Peyer's patch (tissue), 4 donors: ENCODE measurements around the gene BTBD6. TPM values are rescaled to one million over a fixed set of nuclear protein-coding genes. Genes with fewer than 3 reads are reported as not detected.

ENCODE experiments used
- DNase-seq, 3 donors: peaks; one replicate each; pipeline ENCODE4 v3.0.0-alpha.2; 2017 to 2019
- H3K27ac ChIP-seq, 4 donors: fragments of 200-600 bp; sonication (generic); one replicate each; pipeline ENCODE4 v1.5.1; 2016 to 2019
- H3K27me3 ChIP-seq, 2 donors: fragments of 200-600 bp; sonication (generic); one replicate each; pipeline ENCODE4 v1.5.1; 2019
- H3K36me3 ChIP-seq, 3 donors: fragments of 200-600 bp; sonication (generic); one replicate each; pipeline ENCODE4 v1.5.1; 2016 to 2019
- H3K4me1 ChIP-seq, 4 donors: fragments of 200-600 bp; sonication (generic); one replicate each; pipeline ENCODE4 v1.5.1; 2016 to 2019
- H3K4me3 ChIP-seq, 4 donors: fragments of 200-600 bp; sonication (generic); 1 replicate in 3 of 4; 2 replicates in 1 of 4; pipeline ENCODE4 v1.5.1; 2016 to 2019; ENCODE audit warnings: mild to moderate bottlenecking in 1 of 4
- H3K9me3 ChIP-seq, 4 donors: fragments of 200-600 bp; sonication (generic); one replicate each; pipeline ENCODE4 v1.5.1; 2016 to 2019; ENCODE audit warnings: mild to moderate bottlenecking in 1 of 4
- POLR2A ChIP-seq, 2 donors: fragments of 450-650 bp; IDR thresholded peaks; one replicate each; pipeline ENCODE4 v1.5.1; 2017; ENCODE audit warnings: antibody characterized with exemption in 2 of 2, mild to moderate bottlenecking in 2 of 2, moderate library complexity in 2 of 2
- total RNA-seq, 4 donors: library from RNA; depleted of rRNA; stranded (reverse); fragments of >200 nt; gene quantifications; one replicate each; pipeline ENCODE4 v1.1.0, GENCODE V29; 2016
- TF ChIP-seq, protein P1 (sequence below), 6 experiments: fragments of 450-650 bp in 4 of 6; fragments of 200-600 bp in 2 of 6; sonication (generic) in 1 of 6; IDR thresholded peaks; one replicate each; pipeline ENCODE4 v1.5.1; 2017 to 2019; ENCODE audit warnings: antibody characterized with exemption in 6 of 6, mild to moderate bottlenecking in 3 of 6, moderate library complexity in 1 of 6

Gene BTBD6
- total RNA-seq, 4 donors from 2014 or later = 32.2 to 67.5 (median 55.5) TPM

DNA sequence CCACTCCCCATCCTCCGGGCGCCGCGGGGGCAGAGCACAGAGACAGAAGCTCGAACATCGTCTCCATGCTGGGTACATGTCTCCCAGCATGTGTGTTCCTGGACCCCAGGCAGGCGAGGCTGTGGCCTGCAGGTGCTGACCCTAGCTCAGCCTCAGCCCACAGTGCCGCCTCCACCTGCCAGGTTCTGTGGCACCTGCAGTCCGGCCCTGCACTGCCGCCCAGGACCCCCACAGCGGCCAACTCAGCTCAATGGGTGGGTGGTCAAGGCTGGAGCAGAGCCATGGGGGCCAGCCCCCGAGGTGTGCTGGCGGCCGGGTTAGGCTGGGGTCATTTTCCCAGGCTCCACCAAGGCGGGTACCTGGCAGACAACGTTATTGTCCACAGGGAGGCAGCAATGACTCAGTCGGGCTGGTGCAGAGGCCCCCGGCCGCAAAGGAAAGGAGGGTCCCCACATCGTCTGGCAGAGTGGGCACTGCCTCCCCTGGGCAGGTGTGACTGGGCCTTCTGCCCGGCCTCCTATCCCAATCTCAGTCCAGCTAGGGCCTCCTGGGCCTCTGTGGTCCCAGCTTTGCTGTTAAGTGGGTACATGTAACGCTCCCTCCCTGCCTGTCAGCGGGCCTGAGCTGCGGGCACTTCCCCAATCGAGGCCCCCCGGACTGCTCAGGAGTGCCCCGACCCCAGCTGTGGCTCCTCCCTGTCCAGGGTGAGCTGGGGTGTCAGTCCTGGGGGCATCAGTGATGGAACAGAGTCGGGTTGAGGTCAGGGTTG is 47.0 kb upstream of the BTBD6 start:
- H3K36me3 ChIP-seq = no peaks in the 10 kb centered on the region

DNA sequence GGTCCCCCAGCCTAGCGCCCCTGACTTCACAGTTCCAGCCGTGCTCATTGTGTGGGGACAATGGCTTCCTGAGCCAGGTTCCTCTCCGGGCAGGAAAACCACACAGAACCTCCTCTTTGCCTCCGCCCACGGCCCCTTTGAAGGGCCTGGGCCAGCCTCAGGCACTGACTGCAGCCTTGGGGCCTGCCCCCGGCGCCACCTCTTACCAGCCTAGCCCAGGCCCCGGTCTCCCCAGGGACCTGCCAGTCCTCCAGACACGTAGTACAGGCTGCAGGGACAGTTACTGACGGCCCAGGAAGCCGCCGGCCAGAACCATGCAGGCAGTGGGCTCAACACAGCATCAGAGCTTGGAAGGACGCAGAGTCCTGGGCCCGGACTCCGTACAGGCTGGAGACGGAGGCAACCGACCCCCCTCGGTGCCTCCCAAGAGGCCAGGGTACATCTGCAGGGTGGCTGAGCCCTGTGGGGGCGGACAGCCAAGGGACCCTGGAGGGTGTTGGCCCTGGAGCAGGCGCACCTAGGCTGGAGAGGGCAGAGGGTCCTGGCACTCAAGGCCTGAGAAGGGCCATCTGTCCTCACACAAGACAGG is 46.3 kb upstream of the BTBD6 start:
- Histone ChIP-seq H3K27ac (peak overlapping the region in 1 of 4 donors; percentile 38), H3K9me3 (no peaks in the 10 kb centered on the region), H3K4me1 (peaks cover 2 to 51% (median 7%) of the 10 kb centered on the region in 4 donors), H3K27me3 (peaks cover 0 to 7% of the 10 kb centered on the region in 2 donors), H3K4me3 (peak overlapping the region in 1 of 4 donors; percentile 15), H3K36me3 (no peaks in the 10 kb centered on the region)
- no peak for TF ChIP-seq POLR2A (IDR thresholded peaks at IDR 0.05)
- TF ChIP-seq, protein P1, sequence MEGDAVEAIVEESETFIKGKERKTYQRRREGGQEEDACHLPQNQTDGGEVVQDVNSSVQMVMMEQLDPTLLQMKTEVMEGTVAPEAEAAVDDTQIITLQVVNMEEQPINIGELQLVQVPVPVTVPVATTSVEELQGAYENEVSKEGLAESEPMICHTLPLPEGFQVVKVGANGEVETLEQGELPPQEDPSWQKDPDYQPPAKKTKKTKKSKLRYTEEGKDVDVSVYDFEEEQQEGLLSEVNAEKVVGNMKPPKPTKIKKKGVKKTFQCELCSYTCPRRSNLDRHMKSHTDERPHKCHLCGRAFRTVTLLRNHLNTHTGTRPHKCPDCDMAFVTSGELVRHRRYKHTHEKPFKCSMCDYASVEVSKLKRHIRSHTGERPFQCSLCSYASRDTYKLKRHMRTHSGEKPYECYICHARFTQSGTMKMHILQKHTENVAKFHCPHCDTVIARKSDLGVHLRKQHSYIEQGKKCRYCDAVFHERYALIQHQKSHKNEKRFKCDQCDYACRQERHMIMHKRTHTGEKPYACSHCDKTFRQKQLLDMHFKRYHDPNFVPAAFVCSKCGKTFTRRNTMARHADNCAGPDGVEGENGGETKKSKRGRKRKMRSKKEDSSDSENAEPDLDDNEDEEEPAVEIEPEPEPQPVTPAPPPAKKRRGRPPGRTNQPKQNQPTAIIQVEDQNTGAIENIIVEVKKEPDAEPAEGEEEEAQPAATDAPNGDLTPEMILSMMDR (IDR thresholded peaks at IDR 0.05) = no peak
- peak in 2 of 3 donors; percentile 41 to 61 for DNase-seq

More for the DNA sequence above, 47.0 kb upstream of the BTBD6 start:
- no peaks in the 10 kb centered on the region for H3K9me3 ChIP-seq
- TF ChIP-seq POLR2A (IDR thresholded peaks at IDR 0.05) = no peak
- TF ChIP-seq, protein P1 (IDR thresholded peaks at IDR 0.05) = peak in 1 of 6 experiments; percentile 21
- DNase-seq = no peak
- peak overlapping the region in 2 of 4 donors; percentile 8 to 38 for H3K27ac ChIP-seq
- peak overlapping the region in 1 of 4 donors; percentile 15 for H3K4me3 ChIP-seq
- H3K4me1 ChIP-seq = peaks cover 2 to 55% (median 11%) of the 10 kb centered on the region in 4 donors
- peaks cover 0 to 14% of the 10 kb centered on the region in 2 donors for H3K27me3 ChIP-seq

DNA sequence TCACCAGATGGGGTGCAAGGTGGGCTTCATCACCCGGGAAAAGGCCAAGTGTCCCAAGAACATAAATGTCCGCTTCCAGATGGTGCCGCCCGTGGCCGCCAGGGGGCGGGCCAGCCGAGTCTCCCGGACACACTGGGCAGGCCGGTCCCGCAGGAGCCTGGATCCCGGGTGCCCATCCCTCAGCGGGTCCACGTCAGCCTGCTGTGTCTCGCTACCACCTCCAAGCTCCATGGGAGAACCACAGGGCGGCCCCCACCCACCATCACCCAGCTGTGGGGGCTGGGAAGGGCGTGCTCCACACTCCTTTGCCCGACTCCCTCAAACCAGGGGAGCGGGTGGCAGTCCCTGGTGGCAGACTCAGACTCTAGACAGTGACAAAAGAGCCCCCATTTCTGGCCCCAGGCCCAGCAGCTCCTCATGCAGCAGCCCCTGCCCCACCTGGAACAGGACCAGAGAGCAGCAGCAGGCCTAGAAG is 45.2 kb upstream of the BTBD6 start:
- peaks cover 0 to 47% (median 7%) of the 10 kb centered on the region in 4 donors for H3K4me1 ChIP-seq
- H3K27ac ChIP-seq = no peak overlapping the region
- H3K27me3 ChIP-seq = no peaks in the 10 kb centered on the region
- no peaks in the 10 kb centered on the region for H3K36me3 ChIP-seq
- H3K9me3 ChIP-seq = no peaks in the 10 kb centered on the region
- H3K4me3 ChIP-seq = no peak overlapping the region
- peak; percentile 58 to 88 (median 85) for DNase-seq
- TF ChIP-seq, protein P1 (IDR thresholded peaks at IDR 0.05) = peak; percentile 78 to 95 (median 91)
- TF ChIP-seq POLR2A (IDR thresholded peaks at IDR 0.05) = no peak

DNA sequence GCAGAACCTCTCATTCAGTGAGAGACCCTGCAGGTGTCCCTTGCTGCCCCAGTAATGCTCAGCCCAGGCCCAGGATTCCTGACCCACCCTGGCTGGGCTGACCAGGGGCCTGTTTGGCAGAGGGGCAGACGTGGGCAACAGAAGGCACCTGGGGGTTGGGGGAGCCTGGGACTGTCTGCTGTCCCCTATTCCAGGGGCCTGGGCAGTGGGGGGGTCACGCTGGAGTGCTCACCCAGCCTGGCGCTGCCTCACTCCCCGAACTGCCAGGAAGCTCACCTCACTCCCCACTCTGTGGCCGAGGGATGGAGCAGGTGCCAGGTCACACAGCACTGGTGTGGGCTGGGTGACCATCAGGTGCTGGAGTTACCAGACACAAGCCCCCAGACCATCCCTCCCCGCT is 44.6 kb upstream of the BTBD6 start:
- Histone ChIP-seq H3K36me3 (no peaks in the 10 kb centered on the region), H3K27me3 (no peaks in the 10 kb centered on the region), H3K9me3 (no peaks in the 10 kb centered on the region), H3K4me1 (peaks cover 0 to 47% (median 7%) of the 10 kb centered on the region in 4 donors), H3K27ac (no peak overlapping the region), H3K4me3 (no peak overlapping the region)
- TF ChIP-seq POLR2A (IDR thresholded peaks at IDR 0.05) = no peak
- TF ChIP-seq, protein P1 (IDR thresholded peaks at IDR 0.05) = no peak
- DNase-seq = no peak

DNA sequence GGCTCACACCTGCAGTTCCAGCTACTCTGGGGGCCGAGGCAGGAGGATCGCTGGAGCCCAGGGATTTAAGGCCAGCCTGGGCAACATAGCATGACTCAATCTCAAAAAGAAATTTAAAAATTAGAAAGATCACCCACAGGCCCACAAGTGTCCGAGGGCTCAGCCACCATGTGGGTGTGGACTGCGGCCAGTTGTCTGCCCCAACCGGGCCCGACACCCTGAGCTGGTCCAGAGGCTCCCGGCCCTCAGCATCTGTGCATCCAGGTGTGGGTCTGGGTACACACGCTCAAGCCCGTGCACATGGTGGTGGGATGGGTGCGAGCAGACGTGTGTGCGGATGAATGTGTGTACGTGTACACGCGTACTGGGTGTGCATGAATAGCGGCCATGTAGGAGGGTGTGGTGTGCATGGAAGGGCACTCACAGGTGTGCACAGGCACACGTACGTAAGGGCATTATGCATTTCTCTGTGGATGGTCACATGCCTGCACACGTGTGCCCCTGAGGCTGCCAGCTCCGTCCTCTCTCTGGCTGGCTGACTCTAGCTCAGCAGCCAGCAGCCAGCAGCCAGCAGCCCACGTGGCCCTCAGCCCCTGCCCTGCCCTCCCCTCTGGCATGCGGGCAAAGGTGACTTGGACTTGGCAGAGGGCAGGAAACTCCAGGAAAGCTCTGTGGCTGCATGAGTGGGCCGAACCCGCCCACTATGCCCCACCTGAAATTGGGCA is 44.0 kb upstream of the BTBD6 start:
- H3K36me3 ChIP-seq = peaks cover 0 to under 1% (median 0%) of the 10 kb centered on the region in 3 donors
- TF ChIP-seq, protein P1 (IDR thresholded peaks at IDR 0.05) = no peak
- TF ChIP-seq POLR2A (IDR thresholded peaks at IDR 0.05) = no peak
- H3K27me3 ChIP-seq = no peaks in the 10 kb centered on the region
- no peak overlapping the region for H3K4me3 ChIP-seq
- H3K27ac ChIP-seq = peak overlapping the region in 1 of 4 donors; percentile 19
- H3K4me1 ChIP-seq = peaks cover 0 to 47% (median 7%) of the 10 kb centered on the region in 4 donors
- peak in 2 of 3 donors; percentile 78 to 85 for DNase-seq
- H3K9me3 ChIP-seq = no peaks in the 10 kb centered on the region
